ENCODE results near the gene ARSI. TPM values are rescaled to one million over a fixed set of nuclear protein-coding genes. Genes with fewer than 3 reads are reported as not detected.

ARSI gene
- total and polyA plus RNA-seq, 4 donors, result 0.23 to 0.51 (median 0.33) TPM; not detected in 1

DNA sequence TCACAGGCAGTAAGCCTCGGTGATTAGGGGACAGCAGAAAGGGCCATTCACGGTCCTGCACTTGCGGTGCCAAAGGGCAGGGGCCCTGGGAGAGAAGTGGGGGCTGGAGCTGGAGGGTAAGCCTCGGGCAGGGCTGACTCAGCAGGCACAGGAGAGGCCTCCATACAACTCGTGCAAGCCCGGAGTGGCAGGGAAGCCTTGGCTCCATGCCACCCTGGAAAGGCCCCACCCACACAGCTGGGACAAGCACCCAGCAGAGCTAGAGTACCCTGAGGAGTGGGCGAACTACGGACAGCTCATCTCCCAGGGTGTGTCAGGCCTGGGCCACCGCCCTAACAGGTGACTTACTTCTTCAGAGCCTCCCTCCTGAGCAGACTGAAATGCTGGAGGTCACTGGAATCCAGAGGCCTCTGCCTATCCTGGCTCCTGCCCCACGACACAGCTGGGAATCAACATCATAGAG lies 7.5 kb downstream of the ARSI start (continued):
- TF ChIP-seq REST (IDR thresholded peaks at IDR 0.05) (no peak), FOXA1 (IDR thresholded peaks at IDR 0.05) (no peak)

DNA sequence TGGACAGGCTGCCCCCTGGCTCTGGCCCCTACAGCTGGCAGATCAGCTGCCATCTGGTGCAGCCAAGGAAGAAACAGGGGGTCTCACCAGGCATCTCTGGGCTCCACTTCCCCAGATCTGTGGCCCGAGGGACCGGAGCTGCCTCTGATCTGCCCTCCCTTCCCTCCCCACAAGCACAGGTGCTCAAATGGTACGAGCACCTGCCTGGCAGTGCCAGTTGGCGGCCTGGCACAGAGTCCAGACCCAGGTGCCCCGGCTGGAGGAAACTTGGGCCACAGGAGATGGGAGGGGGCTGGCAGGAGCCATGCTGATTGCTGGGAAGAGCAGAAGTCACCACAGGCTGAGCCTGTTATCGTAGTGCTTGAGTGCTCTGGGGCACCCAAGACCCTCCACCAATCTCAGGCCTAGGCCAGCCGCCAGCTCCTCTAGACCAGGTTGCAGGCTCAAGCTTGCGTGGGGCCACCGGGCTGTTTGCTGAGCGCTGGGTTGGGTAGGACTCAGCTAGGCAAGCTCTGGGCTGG lies 8.1 kb downstream of the ARSI start:
- 97% methylated on average over 10 of the region's 10 CpGs for WGBS
- Histone ChIP-seq H3K4me3 (ENCODE audit: low read depth in 1 of 3, low read length in 3 of 3) (no peak overlapping the region), H3K9me3 (ENCODE audit: control insufficient read depth in 4 of 4, low read length in 3 of 4) (no peaks in the 10 kb centered on the region), H3K4me1 (ENCODE audit: control insufficient read depth in 4 of 4, insufficient read depth in 4 of 4, low read length in 3 of 4) (no peaks in the 10 kb centered on the region), H3K27me3 (ENCODE audit: control insufficient read depth in 4 of 4, insufficient read depth in 4 of 4, low read length in 3 of 4) (peaks cover 0 to 4% (median 0%) of the 10 kb centered on the region in 4 donors), H3K27ac (ENCODE audit: low read depth in 1 of 2, low read length in 2 of 2) (no peak overlapping the region), H3K36me3 (ENCODE audit: control insufficient read depth in 4 of 4, insufficient read depth in 3 of 4, low read depth in 1 of 4, low read length in 3 of 4) (no peaks in the 10 kb centered on the region), H3K9ac (ENCODE audit: low read depth in 1 of 2, low read length in 2 of 2) (no peak overlapping the region)
- TF ChIP-seq FOXA2 (IDR thresholded peaks at IDR 0.05) (no peak), SP1 (IDR thresholded peaks at IDR 0.05) (no peak), EGR1 (IDR thresholded peaks at IDR 0.05; ENCODE audit: low read depth in 2 of 2) (no peak), HNF4G (IDR thresholded peaks at IDR 0.05) (no peak), RAD21 (IDR thresholded peaks at IDR 0.05) (no peak), CTCF (IDR thresholded peaks at IDR 0.05; ENCODE audit: low read depth, low read length, missing input control) (no peak), YY1 (IDR thresholded peaks at IDR 0.05) (no peak), ATF3 (IDR thresholded peaks at IDR 0.05) (no peak), REST (IDR thresholded peaks at IDR 0.05) (no peak), JUND (IDR thresholded peaks at IDR 0.05) (no peak), HNF4A (conservative IDR thresholded peaks at IDR 0.05) (no peak), FOXA1 (IDR thresholded peaks at IDR 0.05) (no peak), TAF1 (conservative IDR thresholded peaks at IDR 0.05) (no peak), NR2F2 (IDR thresholded peaks at IDR 0.05) (no peak), GABPA (IDR thresholded peaks at IDR 0.05 in 1 of 2, conservative IDR thresholded peaks at IDR 0.05 in 1 of 2) (no peak), MAX (IDR thresholded peaks at IDR 0.05) (no peak), RXRA (IDR thresholded peaks at IDR 0.05) (no peak)
- TF ChIP-seq, protein P1, sequence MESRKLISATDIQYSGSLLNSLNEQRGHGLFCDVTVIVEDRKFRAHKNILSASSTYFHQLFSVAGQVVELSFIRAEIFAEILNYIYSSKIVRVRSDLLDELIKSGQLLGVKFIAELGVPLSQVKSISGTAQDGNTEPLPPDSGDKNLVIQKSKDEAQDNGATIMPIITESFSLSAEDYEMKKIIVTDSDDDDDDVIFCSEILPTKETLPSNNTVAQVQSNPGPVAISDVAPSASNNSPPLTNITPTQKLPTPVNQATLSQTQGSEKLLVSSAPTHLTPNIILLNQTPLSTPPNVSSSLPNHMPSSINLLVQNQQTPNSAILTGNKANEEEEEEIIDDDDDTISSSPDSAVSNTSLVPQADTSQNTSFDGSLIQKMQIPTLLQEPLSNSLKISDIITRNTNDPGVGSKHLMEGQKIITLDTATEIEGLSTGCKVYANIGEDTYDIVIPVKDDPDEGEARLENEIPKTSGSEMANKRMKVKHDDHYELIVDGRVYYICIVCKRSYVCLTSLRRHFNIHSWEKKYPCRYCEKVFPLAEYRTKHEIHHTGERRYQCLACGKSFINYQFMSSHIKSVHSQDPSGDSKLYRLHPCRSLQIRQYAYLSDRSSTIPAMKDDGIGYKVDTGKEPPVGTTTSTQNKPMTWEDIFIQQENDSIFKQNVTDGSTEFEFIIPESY (IDR thresholded peaks at IDR 0.05), result no peak
- no peak for DNase-seq (ENCODE audit: low spot score)

All from liver (tissue), 9 donors.